Activated CD4-positive, alpha-beta T cell treated with anti-CD3 and anti-CD28 coated beads for 4 hours (primary cell): Measurements from ENCODE around the gene GLI3.

Experiments
- DNase-seq, 2 donors: peaks; one replicate each; pipeline ENCODE4 v3.0.0-alpha.2; 2020

Gene GLI3

GRCh38 chr7:42235741-42236161, 1.3 kb downstream of the GLI3 start:
- DNase-seq, result no peak

- DNase-seq, result no peak
These were observed 2.3 kb downstream of the GLI3 start for GRCh38 chr7:42234736-42235135.

GRCh38 chr7:42233695-42234331, 3.2 kb downstream of the GLI3 start:
- DNase-seq, result no peak

GRCh38 chr7:42233171-42233570, 3.8 kb downstream of the GLI3 start:
- DNase-seq, result no peak

- DNase-seq, result no peak
These were observed 4.7 kb downstream of the GLI3 start for GRCh38 chr7:42232275-42232674.

GRCh38 chr7:42231043-42231787, 5.8 kb downstream of the GLI3 start:
- DNase-seq, result no peak

- no peak for DNase-seq
These were observed 8.9 kb downstream of the GLI3 start for GRCh38 chr7:42227936-42228591.

- no peak for DNase-seq
These were observed 9.5 kb downstream of the GLI3 start for GRCh38 chr7:42227541-42227935.

GRCh38 chr7:42227021-42227420, 10.0 kb downstream of the GLI3 start:
- DNase-seq, result no peak

GRCh38 chr7:42226354-42226941, 10.6 kb downstream of the GLI3 start:
- DNase-seq, result no peak

GRCh38 chr7:42224391-42225003, 12.5 kb downstream of the GLI3 start:
- no peak for DNase-seq

- no peak for DNase-seq
These were observed 14.1 kb downstream of the GLI3 start for GRCh38 chr7:42222891-42223290.

GRCh38 chr7:42222125-42222524, 14.9 kb downstream of the GLI3 start:
- DNase-seq, result no peak

GRCh38 chr7:42221304-42221703, 15.7 kb downstream of the GLI3 start:
- no peak for DNase-seq

- no peak for DNase-seq
These were observed 17.6 kb downstream of the GLI3 start for GRCh38 chr7:42219447-42219846.

- DNase-seq, result no peak
These were observed 18.8 kb downstream of the GLI3 start for GRCh38 chr7:42218248-42218647.

GRCh38 chr7:42217548-42217947, 19.5 kb downstream of the GLI3 start:
- no peak for DNase-seq

GRCh38 chr7:42217053-42217452, 20.0 kb downstream of the GLI3 start:
- DNase-seq, result no peak

- DNase-seq, result no peak
These were observed 22.8 kb downstream of the GLI3 start for GRCh38 chr7:42214060-42214679.

GRCh38 chr7:42213093-42213492, 23.9 kb downstream of the GLI3 start:
- no peak for DNase-seq

GRCh38 chr7:42212541-42213090, 24.4 kb downstream of the GLI3 start:
- no peak for DNase-seq

GRCh38 chr7:42211938-42212337, 25.1 kb downstream of the GLI3 start:
- no peak for DNase-seq

- DNase-seq, result no peak
These were observed 26.2 kb downstream of the GLI3 start for GRCh38 chr7:42210779-42211178.
